Measurements from ENCODE around the gene FRMPD4.

GRCh38 chrX:12137951-12138360 is 317 bp upstream of the FRMPD4 start:
- TF ChIP-seq CTCF (IDR thresholded peaks at IDR 0.05) (no peak), POLR2A (IDR thresholded peaks at IDR 0.05) (no peak)

Measured in adrenal gland (tissue), 5 donors.